ENCODE measurements around the gene BRME1.

DNA sequence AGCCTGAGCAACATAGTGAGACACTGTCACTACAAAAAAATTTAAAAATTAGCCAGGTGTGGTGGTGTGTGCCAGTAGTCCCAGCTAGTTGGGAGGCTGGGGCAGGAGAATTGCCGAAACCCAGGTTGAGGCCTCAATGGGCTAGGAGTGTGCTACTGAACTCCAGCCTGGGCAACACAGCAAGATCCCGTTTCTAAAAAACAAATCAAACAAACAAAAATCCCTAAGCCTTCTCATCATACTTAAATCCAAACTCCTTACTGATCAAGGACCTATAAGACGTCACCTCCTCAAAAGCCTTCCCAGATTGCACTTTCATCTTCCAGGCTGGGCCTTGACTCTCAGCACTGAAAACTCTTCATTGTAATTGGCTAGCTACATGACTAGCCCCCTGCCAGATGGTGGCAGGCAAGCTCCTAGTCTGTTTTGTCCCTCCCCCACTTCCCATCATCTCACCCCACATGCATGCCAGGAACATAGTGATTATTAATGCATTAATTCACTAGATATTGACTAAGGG lies 46.5 kb downstream of the BRME1 start:
- peak; percentile 35 for TF ChIP-seq CTCF (IDR thresholded peaks at IDR 0.05; ENCODE audit: borderline replicate concordance, extremely low read depth, low read length, poor library complexity, severe bottlenecking)
- TF ChIP-seq EZH2 (IDR thresholded peaks at IDR 0.05; ENCODE audit: borderline replicate concordance, low read depth, low read length, severe bottlenecking): no peak
